Ascending aorta (tissue), 2 donors: ENCODE measurements around the gene VAPA. TPM values are rescaled to one million over a fixed set of nuclear protein-coding genes. Genes with fewer than 3 reads are reported as not detected.

Experiments used
- DNase-seq, 2 donors: peaks; one replicate each; pipeline ENCODE4 v3.0.0-alpha.2; 2019; ENCODE audit warnings: low spot score in 2 of 2
- H3K27ac ChIP-seq, 2 donors: fragments of 200-600 bp; sonication (generic); one replicate each; pipeline ENCODE4 v1.5.1; 2016 to 2017; ENCODE audit warnings: mild to moderate bottlenecking in 1 of 2
- H3K27me3 ChIP-seq: fragments of 200-600 bp; sonication (generic); one replicate; pipeline ENCODE4 v1.5.1; 2017
- H3K36me3 ChIP-seq, 2 donors: fragments of 200-600 bp; sonication (generic); one replicate each; pipeline ENCODE4 v1.5.1; 2016
- H3K4me1 ChIP-seq, 2 donors: fragments of 200-600 bp; sonication (generic); one replicate each; pipeline ENCODE4 v1.5.1; 2016 to 2017; ENCODE audit warnings: mild to moderate bottlenecking in 1 of 2
- H3K4me3 ChIP-seq, 2 donors: fragments of 200-600 bp; sonication (generic); one replicate each; pipeline ENCODE4 v1.5.1; 2016 to 2017; ENCODE audit warnings: mild to moderate bottlenecking in 1 of 2
- H3K9me3 ChIP-seq, 2 donors: fragments of 200-600 bp; sonication (generic); one replicate each; pipeline ENCODE4 v1.5.1; 2016
- CTCF ChIP-seq, 3 experiments: fragments of 200-600 bp in 2 of 3; fragments of 450-650 bp in 1 of 3; sonication (generic) in 2 of 3; IDR thresholded peaks; one replicate each; pipeline ENCODE4 v1.5.1; 2016 to 2019; ENCODE audit warnings: antibody characterized with exemption in 3 of 3, mild to moderate bottlenecking in 1 of 3, moderate library complexity in 1 of 3
- intact Hi-C: fragments of 100-400 bp; cut with DNase I; formaldehyde crosslinking; loops from one replicate; pipeline ENCODE4 v1.15.1; 2023
- total RNA-seq: library from RNA; depleted of rRNA; stranded (reverse); fragments of >200 nt; gene quantifications from one replicate; pipeline ENCODE4 v1.1.0, GENCODE V29; 2016

VAPA gene
- total RNA-seq, 1 donor from 2014 or later = 109 TPM

- peak overlapping the region; percentile 60 to 80 for H3K27ac ChIP-seq
- peaks cover 0 to 61% of the 10 kb centered on the region in 2 donors for H3K4me1 ChIP-seq
- no peaks in the 10 kb centered on the region for H3K36me3 ChIP-seq
- no peaks in the 10 kb centered on the region for H3K27me3 ChIP-seq
- DNase-seq = no peak
- no peaks in the 10 kb centered on the region for H3K9me3 ChIP-seq
- no peak for TF ChIP-seq CTCF (IDR thresholded peaks at IDR 0.05)
- intact Hi-C loops = no loop called here
- peak overlapping the region in 1 of 2 donors; percentile 27 for H3K4me3 ChIP-seq
Observed at GRCh38 chr18:9924371-9924943, 10.6 kb downstream of the VAPA start.

GRCh38 chr18:9925369-9925768, 11.6 kb downstream of the VAPA start:
- Histone ChIP-seq H3K27me3 (no peaks in the 10 kb centered on the region), H3K9me3 (no peaks in the 10 kb centered on the region), H3K27ac (peak overlapping the region; percentile 64 to 80), H3K36me3 (no peaks in the 10 kb centered on the region), H3K4me1 (peaks cover 0 to 61% of the 10 kb centered on the region in 2 donors), H3K4me3 (peak overlapping the region; percentile 2 to 27)
- intact Hi-C loops = loop anchor here (5.0 kb wide), 1 partner anchor 308 kb away; no protein-coding TSS in a partner anchor
- DNase-seq = no peak
- TF ChIP-seq CTCF (IDR thresholded peaks at IDR 0.05) = no peak

- H3K9me3 ChIP-seq = no peaks in the 10 kb centered on the region
- no peak for DNase-seq
- H3K27ac ChIP-seq = peak overlapping the region; percentile 64 to 80
- no peaks in the 10 kb centered on the region for H3K27me3 ChIP-seq
- H3K4me3 ChIP-seq = peak overlapping the region; percentile 2 to 4
- no peak for TF ChIP-seq CTCF (IDR thresholded peaks at IDR 0.05)
- intact Hi-C loops = loop anchor here (5.0 kb wide), 1 partner anchor 308 kb away; no protein-coding TSS in a partner anchor
- peaks cover 0 to 60% of the 10 kb centered on the region in 2 donors for H3K4me1 ChIP-seq
- H3K36me3 ChIP-seq = no peaks in the 10 kb centered on the region
Observed at GRCh38 chr18:9925795-9926194, 12.0 kb downstream of the VAPA start.

GRCh38 chr18:9926223-9926894, 12.5 kb downstream of the VAPA start:
- Histone ChIP-seq H3K36me3 (no peaks in the 10 kb centered on the region), H3K27me3 (no peaks in the 10 kb centered on the region), H3K4me3 (peak overlapping the region in 1 of 2 donors; percentile 4), H3K4me1 (peaks cover 0 to 63% of the 10 kb centered on the region in 2 donors), H3K27ac (peak overlapping the region; percentile 64 to 80), H3K9me3 (no peaks in the 10 kb centered on the region)
- TF ChIP-seq CTCF (IDR thresholded peaks at IDR 0.05) = no peak
- intact Hi-C loops = loop anchor here (5.0 kb wide), 1 partner anchor 309 kb away; no protein-coding TSS in a partner anchor
- no peak for DNase-seq

- intact Hi-C loops = loop anchor here (5.0 kb wide), 1 partner anchor 310 kb away; no protein-coding TSS in a partner anchor
- Histone ChIP-seq H3K4me1 (peaks cover 0 to 69% of the 10 kb centered on the region in 2 donors), H3K27me3 (no peaks in the 10 kb centered on the region), H3K9me3 (no peaks in the 10 kb centered on the region), H3K27ac (peak overlapping the region; percentile 42 to 80), H3K36me3 (no peaks in the 10 kb centered on the region), H3K4me3 (no peak overlapping the region)
- DNase-seq = no peak
- no peak for TF ChIP-seq CTCF (IDR thresholded peaks at IDR 0.05)
Observed at GRCh38 chr18:9926977-9927376, 13.2 kb downstream of the VAPA start.
